Globus pallidus (tissue), 1 donor: ENCODE results near the gene DUSP23.

Experiments used
- DNase-seq: peaks from one replicate; pipeline ENCODE4 v3.0.0-alpha.2; 2015; ENCODE audit warnings: low spot score

The DUSP23 gene

GRCh38 chr1:159786465-159786864 is 5.7 kb downstream of the DUSP23 start:
- DNase-seq: no peak

- no peak for DNase-seq
These were observed 6.2 kb downstream of the DUSP23 start for GRCh38 chr1:159786966-159787365.

DNA sequence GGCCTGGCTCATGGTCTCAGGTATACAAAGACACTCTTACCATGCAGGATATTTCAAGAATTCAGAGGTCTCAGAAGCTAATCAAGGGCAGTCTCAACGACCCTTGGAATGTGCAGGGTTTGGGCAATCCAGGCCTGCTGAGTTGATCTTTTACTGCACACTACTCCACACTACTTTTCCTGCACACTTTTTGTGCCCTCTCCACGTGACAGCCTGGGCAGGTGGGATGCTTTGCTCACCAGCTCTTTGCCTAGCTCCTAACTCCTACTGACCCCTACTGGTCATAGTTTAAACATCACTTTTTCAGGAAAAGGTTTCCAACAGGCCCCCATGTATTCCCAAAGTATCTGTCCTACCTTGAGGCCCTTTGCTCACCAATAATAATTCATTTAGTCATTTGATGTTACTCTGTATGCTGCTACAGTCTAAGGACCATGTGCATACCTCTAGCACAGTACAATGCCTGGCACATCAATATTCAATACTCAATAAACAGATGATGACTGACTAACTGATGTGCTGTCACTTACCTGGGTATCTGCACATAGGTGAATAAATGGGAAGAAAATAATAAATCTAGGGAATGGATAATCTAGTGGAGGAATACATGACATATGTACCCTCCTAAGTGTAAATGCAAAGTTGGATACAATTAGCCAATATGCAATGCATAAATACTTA is 9.6 kb downstream of the DUSP23 start:
- DNase-seq: no peak

GRCh38 chr1:159791031-159791430 is 10.3 kb downstream of the DUSP23 start:
- no peak for DNase-seq

DNA sequence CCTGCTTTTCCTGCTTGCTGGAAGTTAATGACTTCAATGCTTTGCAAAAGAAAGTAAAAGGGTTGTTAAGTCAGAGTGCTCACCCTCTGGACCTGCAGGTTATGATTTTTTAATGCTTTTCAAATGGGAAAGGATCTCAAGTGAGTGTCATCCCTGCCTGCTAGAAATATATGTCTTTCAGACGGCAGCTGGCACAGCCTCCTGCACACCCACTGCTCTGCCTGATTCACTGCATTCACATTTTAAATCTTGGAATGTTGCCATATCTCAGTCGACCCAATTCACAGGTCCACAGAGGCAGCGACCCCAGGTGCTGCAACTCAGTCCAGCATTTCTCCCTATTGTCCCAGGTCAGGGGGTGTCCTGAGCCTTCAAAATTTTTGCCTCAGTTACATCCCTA is 10.7 kb downstream of the DUSP23 start:
- no peak for DNase-seq

DNA sequence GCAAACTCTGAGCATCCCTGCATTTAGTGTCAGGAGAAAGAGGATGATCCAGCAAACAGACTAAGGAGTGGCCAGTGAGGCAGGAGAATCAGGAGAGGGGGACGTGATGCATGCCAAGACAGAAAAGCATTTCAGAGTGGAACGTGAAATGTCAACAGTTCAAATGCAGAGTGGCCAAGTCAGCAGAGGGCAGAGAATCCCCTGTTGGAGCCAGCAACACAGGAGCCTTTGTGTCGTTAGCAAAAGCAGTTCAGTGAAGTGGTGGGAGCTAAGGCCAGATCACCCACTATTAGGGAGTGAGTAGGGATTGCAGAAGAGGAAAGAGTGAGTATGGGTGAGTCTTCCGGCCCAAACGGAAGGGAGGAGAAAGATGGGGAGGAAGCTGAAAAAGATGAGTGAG is 14.8 kb downstream of the DUSP23 start:
- no peak for DNase-seq

- DNase-seq: peak; percentile 67
These were observed 18.1 kb downstream of the DUSP23 start for GRCh38 chr1:159798893-159799292.

DNA sequence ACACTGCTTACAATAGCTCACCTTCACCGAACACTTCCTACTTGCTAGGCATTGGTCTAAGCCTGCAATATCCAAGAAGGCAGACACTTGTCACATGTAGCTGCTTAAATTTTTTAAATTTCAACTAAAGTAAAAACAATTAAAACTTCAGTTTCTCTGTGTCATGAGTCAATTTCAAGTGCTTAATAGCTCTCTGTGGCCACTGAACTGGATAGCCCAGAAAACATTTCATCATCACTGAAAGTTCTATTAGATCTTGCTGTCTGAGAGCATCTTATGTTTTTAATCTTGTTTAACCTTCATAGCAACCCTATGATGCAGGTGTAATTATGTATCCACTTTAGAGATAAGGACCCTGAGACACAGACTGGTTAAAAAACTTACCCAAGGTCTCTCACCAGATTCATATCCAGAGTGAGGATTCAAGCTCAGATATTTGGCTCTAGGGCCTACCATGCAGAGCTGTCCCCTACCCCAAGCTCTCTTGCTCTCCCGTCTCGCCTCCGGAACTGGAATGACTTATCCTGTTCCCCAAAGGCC is 18.8 kb downstream of the DUSP23 start:
- no peak for DNase-seq

GRCh38 chr1:159800177-159800930 is 19.6 kb downstream of the DUSP23 start:
- DNase-seq: no peak

GRCh38 chr1:159802111-159802510 is 21.3 kb downstream of the DUSP23 start, which contains the start of gene FCRL6:
FCRL6 (plus strand) TSS chr1:159802360; CDS start chr1:159802425, 65 bp downstream.
- no peak for DNase-seq

DNA sequence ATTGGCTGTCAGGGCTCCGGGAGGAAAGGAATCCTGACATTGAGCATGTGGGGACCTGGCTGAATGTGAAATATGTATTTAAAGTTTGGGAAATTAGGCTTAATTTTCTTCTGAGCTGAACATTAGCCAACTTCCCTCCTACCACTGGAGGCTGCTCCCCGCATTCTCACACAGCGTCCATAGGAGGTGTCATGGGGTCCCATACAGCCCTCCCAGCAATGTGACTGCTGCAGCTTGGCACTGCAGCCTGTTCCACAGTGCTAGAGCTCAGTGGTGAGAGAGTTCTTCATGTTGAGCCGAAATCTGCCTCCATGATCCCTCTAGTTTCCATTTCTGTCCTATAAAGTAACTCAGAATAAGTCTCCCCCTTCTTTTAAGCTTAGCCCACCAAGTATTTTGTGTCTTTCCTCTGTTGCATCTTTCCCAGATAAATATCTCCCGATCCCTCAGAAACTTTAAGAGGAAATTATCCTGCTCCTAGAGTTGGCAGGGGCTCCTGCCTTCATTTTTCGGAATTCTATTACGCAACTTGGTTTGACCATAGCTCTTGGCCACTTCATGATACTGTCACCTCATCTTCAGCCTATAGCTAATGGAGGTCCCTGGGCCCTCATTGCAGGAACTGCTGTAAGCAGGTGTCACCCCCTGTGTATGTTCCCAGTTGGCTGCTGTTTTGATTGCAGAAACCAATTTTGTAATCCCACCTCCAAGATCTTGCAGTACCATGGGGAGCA is 23.4 kb downstream of the DUSP23 start:
- DNase-seq: no peak

DNA sequence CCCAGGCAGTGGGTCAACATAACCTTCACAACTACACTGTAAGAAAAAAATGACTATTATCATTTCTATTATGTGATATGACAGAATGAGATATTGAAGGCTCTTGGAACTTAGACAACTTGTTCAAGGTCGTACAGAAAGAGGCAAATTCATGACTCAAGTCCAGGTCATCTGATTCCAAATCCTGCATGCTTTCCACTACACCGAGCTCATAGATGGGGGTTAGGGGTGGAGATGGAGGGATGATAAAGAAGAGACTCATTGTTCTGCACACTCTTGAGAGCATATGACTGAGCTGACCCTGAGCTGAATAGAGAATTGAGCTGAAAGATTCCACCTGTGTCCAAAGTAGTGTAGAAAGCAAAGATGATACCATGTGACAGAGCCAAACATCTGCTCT is 24.2 kb downstream of the DUSP23 start:
- no peak for DNase-seq

- no peak for DNase-seq
These were observed 35.2 kb downstream of the DUSP23 start for GRCh38 chr1:159815926-159816325.

- DNase-seq: no peak
These were observed 36.7 kb downstream of the DUSP23 start for GRCh38 chr1:159817276-159818041.

DNA sequence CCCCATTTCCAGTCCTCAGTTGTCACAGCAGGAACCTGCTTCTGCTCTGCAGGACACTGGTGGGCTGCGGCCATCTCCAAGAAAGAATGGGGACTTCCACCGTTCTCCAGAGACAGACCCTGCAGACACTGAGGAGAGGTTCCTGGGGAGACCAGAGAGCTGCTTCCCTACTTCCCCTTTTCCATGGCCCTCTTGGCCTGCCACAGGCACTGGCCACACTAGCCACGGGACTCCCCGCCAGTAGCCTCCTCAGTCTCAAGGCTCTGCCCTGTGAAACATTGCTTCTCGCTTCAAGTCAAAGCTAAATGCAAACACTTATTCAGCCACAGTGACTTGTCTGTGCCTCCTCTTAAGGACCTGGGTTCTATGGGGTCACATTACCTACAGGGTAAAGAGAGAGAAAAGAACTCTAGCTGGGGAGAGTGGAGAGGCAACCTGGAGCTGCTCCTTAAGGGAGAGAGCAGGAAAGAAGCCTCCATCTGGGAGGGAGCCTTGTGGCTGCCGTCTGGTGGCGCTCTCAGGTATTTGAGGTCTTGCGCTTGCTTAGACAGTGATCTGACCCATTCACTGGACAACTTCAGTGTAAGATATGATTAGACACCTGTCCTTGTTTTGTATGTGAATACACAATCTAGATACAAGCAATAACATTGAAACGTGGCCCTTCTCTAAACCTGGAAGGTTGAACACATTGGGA is 40.6 kb downstream of the DUSP23 start:
- no peak for DNase-seq

DNA sequence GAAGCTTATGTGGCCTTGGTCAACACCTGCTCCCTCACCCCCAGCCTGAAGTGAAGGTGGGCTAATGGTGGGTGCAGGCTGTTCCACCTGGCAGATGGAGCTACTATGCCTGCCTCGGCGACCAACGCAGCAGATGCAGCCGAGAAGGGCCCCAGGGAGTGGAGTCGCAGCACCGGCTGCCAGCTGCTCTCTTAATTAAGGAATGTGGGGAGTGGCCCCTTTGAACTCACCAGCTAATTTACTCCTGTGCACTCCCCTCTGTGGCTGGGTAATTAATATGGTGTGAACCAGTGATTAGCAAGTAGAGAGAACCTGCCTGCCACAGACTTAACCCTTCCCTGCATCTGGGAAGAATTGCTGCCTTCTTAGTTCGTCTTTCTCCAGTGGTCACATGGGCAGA is 42.6 kb downstream of the DUSP23 start:
- no peak for DNase-seq

GRCh38 chr1:159825564-159825963 is 44.8 kb downstream of the DUSP23 start:
- no peak for DNase-seq

DNA sequence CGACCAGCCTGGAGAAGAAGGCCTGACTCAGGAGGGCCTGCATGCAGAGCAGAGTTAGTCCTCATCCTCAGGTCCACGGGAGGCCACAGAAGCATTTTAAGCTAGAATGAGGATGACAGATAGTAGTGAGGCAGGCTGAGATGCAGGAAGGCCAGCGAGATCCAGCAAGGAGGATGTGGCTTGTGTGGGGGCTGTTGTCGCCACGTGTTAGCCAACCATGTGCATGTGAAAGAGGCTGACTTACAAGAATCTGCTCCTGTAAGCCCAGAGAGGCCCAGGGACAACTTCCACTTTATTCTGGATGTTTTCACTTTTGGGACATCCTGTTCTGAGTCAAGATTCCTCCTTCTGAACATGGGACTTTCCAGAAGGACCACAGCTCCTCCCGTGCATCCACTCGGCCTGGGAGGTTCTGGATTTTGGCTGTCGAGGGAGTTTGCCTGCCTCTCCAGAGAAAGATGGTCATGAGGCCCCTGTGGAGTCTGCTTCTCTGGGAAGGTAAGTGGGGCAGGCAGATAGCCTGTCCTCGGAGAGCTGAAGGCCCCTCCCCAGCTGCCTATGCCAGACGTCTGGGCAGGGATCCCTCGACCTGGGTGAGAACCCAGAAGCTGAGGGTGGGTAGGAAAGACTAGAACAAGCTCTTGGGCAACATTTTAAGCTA is 45.8 kb downstream of the DUSP23 start, which contains the start of gene SLAMF8:
TSS of gene SLAMF8 (plus strand) at position 433 of the 661 bp plus-strand sequence. CDS start at position 459, 26 bp downstream.
- DNase-seq: peak; percentile 36

DNA sequence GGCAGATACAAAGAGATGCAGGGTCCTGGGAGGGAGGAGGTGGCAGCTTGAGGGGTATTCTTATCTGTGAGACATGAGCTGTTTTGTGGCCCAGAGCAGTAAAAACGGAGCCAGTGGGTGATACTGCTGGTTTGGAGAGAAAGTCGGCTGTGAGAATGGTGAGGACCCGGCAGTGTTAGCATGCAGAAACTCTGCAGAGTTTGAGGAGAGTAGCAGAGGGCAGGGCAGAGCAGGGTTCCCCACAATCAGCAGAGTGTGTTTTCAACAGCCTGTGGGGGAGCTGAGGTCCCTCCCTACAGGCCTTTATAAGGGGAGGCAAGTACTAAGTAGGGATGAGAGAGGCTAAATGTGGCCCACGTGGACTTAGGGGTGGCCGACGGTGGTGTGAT is 46.3 kb downstream of the DUSP23 start:
- DNase-seq: no peak

DNA sequence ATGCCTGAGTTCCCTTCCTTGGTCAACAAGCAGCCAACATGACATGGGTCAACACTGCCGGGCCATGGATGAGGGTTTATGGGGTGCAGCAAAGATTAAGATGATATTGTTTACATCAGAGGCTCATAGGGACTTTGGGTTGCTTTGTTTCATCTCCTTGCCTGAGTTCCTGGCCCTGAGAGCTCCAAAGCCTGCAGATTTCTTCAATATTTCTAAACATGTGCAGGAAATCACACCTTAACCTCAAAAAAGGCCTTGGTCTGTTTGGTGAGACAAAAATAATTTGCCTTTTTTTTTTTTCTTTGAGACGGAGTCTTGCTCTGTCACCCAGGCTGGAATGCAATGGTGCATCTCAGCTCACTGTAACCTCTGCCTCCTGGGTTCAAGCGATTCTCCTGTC is 46.8 kb downstream of the DUSP23 start:
- DNase-seq: no peak

GRCh38 chr1:159828176-159828575 is 47.4 kb downstream of the DUSP23 start:
- DNase-seq: no peak
